ENCODE data around the gene PROSER2.
"Not testable (repeated sequence)": the region's sequence is repeated elsewhere in the genome, so short reads cannot be mapped to it uniquely, and the experiment has no call there.

PROSER2 gene

GRCh38 chr10:11886138-11886474 is 63.0 kb downstream of the PROSER2 start:
- no peak for DNase-seq

GRCh38 chr10:11886851-11887250 is 63.7 kb downstream of the PROSER2 start:
- peak; percentile 14 for DNase-seq

- DNase-seq = no peak
Observed at GRCh38 chr10:11887381-11888227, 64.4 kb downstream of the PROSER2 start.

GRCh38 chr10:11889263-11889662 is 66.1 kb downstream of the PROSER2 start:
- DNase-seq = not testable (repeated sequence)

GRCh38 chr10:11891776-11892486 is 68.8 kb downstream of the PROSER2 start:
- no peak for DNase-seq

- no peak for DNase-seq
Observed at GRCh38 chr10:11893749-11894278, 70.7 kb downstream of the PROSER2 start.

- DNase-seq = no peak
Observed at GRCh38 chr10:11894381-11895107, 71.4 kb downstream of the PROSER2 start.

- no peak for DNase-seq
Observed at GRCh38 chr10:11895108-11895466, 71.9 kb downstream of the PROSER2 start.

GRCh38 chr10:11895598-11895997 is 72.4 kb downstream of the PROSER2 start:
- DNase-seq = no peak

- DNase-seq = no peak
Observed at GRCh38 chr10:11896549-11897200, 73.5 kb downstream of the PROSER2 start.

GRCh38 chr10:11898033-11898371 is 74.8 kb downstream of the PROSER2 start:
- DNase-seq = no peak

- DNase-seq = no peak
Observed at GRCh38 chr10:11898372-11899066, 75.4 kb downstream of the PROSER2 start.

- DNase-seq = no peak
Observed at GRCh38 chr10:11899067-11899876, 76.1 kb downstream of the PROSER2 start.

- no peak for DNase-seq
Observed at GRCh38 chr10:11901036-11901301, 77.8 kb downstream of the PROSER2 start.

GRCh38 chr10:11901454-11901832 is 78.3 kb downstream of the PROSER2 start:
- DNase-seq = no peak

GRCh38 chr10:11901833-11902475 is 78.8 kb downstream of the PROSER2 start:
- peak; percentile 17 for DNase-seq

GRCh38 chr10:11902646-11903045 is 79.5 kb downstream of the PROSER2 start:
- DNase-seq = no peak

GRCh38 chr10:11906714-11907113 is 83.6 kb downstream of the PROSER2 start:
- no peak for DNase-seq

- DNase-seq = no peak
Observed at GRCh38 chr10:11907914-11908313, 84.8 kb downstream of the PROSER2 start.

GRCh38 chr10:11908536-11908935 is 85.4 kb downstream of the PROSER2 start:
- no peak for DNase-seq

- DNase-seq = no peak
Observed at GRCh38 chr10:11908991-11909390, 85.8 kb downstream of the PROSER2 start.
